Panc1 (cell line): Measurements from ENCODE around the gene OR2B2. TPM values are rescaled to one million over a fixed set of nuclear protein-coding genes. Genes with fewer than 3 reads are reported as not detected.
A peak's percentile ranks its signal among the peaks of the same experiment; 100 is the strongest.

Source experiments
- ATAC-seq: fragments of 200-7000 bp; cut with Tn5 transposase; 2 replicates; pipeline ENCODE4 v1.9.1; 2020; ENCODE audit warnings: mild to moderate bottlenecking, moderate library complexity
- BruUV-seq: library from RNA; stranded (reverse); fragments of 400-500 nt; replicated peaks from 2 replicates; lab custom pipeline; 2021; lab: Mats Ljungman, UMichigan
- CTCF ChIA-PET: fragments of 300-600 bp; sonication (Branson Sonifier 250); formaldehyde crosslinking; loops from one replicate; lab custom pipeline; 2022; ENCODE audit warnings: antibody characterized with exemption; lab: Charles Lee
- POLR2A ChIA-PET: fragments of 300-600 bp; sonication (Branson Sonifier 250); formaldehyde crosslinking; loops from one replicate; lab custom pipeline; 2022; ENCODE audit warnings: antibody characterized with exemption; lab: Charles Lee
- DNase-seq: peaks from one replicate; pipeline ENCODE4 v3.0.0-alpha.2; 2010; ENCODE audit warnings: low read depth, low spot score
- H3K27ac ChIP-seq: 2 replicates; pipeline ENCODE4 v1.5.1; 2011; ENCODE audit warnings: mild to moderate bottlenecking, low read length, inconsistent platforms
- H3K27me3 ChIP-seq: fragments of 200-500 bp; sonication (Bioruptor generic); 2 replicates; pipeline ENCODE4 v1.6.0; 2014; ENCODE audit warnings: low read length, inconsistent platforms; ENCODE audit not compliant: control insufficient read depth, insufficient read depth
- H3K36me3 ChIP-seq: fragments of 200-500 bp; sonication (Bioruptor generic); 2 replicates; pipeline ENCODE4 v1.5.1; 2014; ENCODE audit warnings: inconsistent platforms, mild to moderate bottlenecking, low read length, moderate library complexity; ENCODE audit not compliant: control insufficient read depth, insufficient read depth
- H3K4me1 ChIP-seq: 2 replicates; pipeline ENCODE4 v1.5.1; 2011; ENCODE audit warnings: inconsistent platforms, mild to moderate bottlenecking, low read length, moderate library complexity; ENCODE audit not compliant: control insufficient read depth, insufficient read depth
- H3K4me3 ChIP-seq, 2 experiments: 2 replicates each; pipeline ENCODE4 v1.5.1; 2011 to 2012; ENCODE audit warnings: low read depth in 2 of 2, low read length in 2 of 2, mild to moderate bottlenecking in 2 of 2, inconsistent platforms in 1 of 2, moderate library complexity in 1 of 2
- H3K9me3 ChIP-seq: fragments of 200-500 bp; sonication (Bioruptor generic); 2 replicates; pipeline ENCODE4 v1.5.1; 2014; ENCODE audit warnings: low read depth, mild to moderate bottlenecking, inconsistent platforms, low read length, moderate library complexity; ENCODE audit not compliant: control insufficient read depth, insufficient read depth
- POLR2AphosphoS5 ChIP-seq: IDR thresholded peaks from 2 replicates; pipeline ENCODE4 v1.6.1; 2012; ENCODE audit warnings: mild to moderate bottlenecking, low read depth, low read length, moderate library complexity
- REST ChIP-seq, 2 experiments: IDR thresholded peaks; 2 replicates each; pipeline ENCODE4 v1.6.1; 2011 to 2012; ENCODE audit warnings: low read depth in 2 of 2, control low read depth in 1 of 2, low read length in 1 of 2, mild to moderate bottlenecking in 1 of 2, moderate library complexity in 1 of 2; ENCODE audit not compliant: insufficient read depth in 1 of 2
- SIN3A ChIP-seq: IDR thresholded peaks from 2 replicates; pipeline ENCODE4 v1.6.1; 2012; ENCODE audit warnings: low read depth, mild to moderate bottlenecking, low read length, moderate library complexity, borderline replicate concordance; ENCODE audit not compliant: insufficient read depth
- TCF7L2 ChIP-seq: IDR thresholded peaks from 2 replicates; pipeline ENCODE4 v1.6.1; 2011; ENCODE audit warnings: mild to moderate bottlenecking, low read depth, low read length, inconsistent platforms
- in situ Hi-C: cut with HindIII; loops from 2 replicates; pipeline ENCODE4 v1.10.0; 2016; ENCODE audit warnings: low sequenced_read_pairs, low pct_unique_long_range_greater_than_20kb
- intact Hi-C: fragments of 100-400 bp; cut with micrococcal nuclease; formaldehyde crosslinking; loops from one replicate; pipeline ENCODE4 v1.10.0; 2022; ENCODE audit not compliant: unreplicated experiment
- total RNA-seq: library from RNA; stranded (reverse); gene quantifications from one replicate; pipeline ENCODE4 v1.2.1, GENCODE V29; 2021; ENCODE audit not compliant: unreplicated experiment
- TF ChIP-seq, protein P1 (sequence below): fragments of 450-650 bp; IDR thresholded peaks from 2 replicates; pipeline ENCODE4 v1.5.1; 2017; ENCODE audit warnings: mild to moderate bottlenecking

OR2B2 gene
- total RNA-seq, 1 experiment from 2014 or later: not detected

DNA sequence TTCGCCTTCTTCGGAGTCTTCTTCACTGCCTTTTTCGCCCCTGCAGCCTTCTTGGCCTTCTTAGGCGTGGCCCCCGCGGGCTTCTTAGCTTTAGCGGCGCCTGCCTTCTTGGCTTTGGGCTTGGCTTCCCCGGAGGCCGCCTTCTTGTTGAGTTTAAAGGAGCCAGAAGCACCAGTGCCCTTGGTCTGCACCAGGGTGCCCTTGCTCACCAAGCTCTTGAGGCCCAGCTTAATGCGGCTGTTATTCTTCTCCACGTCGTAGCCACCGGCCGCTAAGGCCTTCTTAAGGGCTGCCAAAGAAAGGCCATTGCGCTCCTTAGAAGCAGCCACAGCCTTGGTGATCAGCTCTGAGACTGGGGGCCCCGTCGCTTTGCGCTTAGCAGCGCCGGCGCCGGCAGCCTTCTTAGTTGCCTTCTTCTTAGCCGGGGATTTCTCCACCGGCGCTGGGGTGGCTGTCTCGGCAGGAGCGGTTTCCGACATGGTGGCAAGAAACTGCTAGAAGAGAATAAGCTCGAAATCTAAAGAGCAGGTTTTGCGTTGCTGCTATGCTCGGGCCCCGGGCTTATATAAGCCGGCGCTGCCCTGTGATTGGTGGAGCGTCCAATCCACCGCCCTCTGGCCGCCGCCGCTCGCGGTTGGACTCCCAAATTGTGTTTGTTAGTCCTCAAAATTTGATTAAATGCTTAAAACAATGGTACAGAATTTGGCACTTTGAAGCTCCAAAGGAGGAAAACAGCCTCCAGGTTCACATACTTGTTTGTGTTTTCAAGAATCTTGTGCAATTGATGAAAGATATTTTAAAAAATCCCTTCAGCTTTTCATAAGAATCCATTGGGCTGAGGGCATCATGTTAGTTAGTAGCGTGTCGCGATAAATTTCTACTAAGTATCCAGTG, 44.9 kb downstream of the OR2B2 start:
- ChIA-PET CTCF (interaction anchor here (0.6 to 0.7 kb wide), 2 partner anchors 30 to 561 kb away, joined by 3 to 5 read pairs; no protein-coding TSS in a partner anchor), POLR2A (interaction anchor here (0.6 to 6.1 kb wide), 16 partner anchors 17 to 1836 kb away, joined by 3 to 95 read pairs (median 4); a partner anchor contains a TSS)
- peak; percentile 68 for ATAC-seq
- peak; percentile 79 for DNase-seq
- peaks cover 27% of the 10 kb centered on the region for H3K4me1 ChIP-seq
- TSS peak; percentile 98 for BruUV-seq
- H3K27me3 ChIP-seq: no peaks in the 10 kb centered on the region
- intact Hi-C loops (loop anchor here (2.0 kb wide), 2 partner anchors 30 to 52 kb away; a partner anchor contains a TSS), in situ Hi-C loops (loop anchor here (5.0 kb wide), 1 partner anchor 45 kb away; a partner anchor contains a TSS)
- H3K9me3 ChIP-seq: no peaks in the 10 kb centered on the region
- peak; percentile 90 for TF ChIP-seq TCF7L2
- TF ChIP-seq POLR2AphosphoS5: peak; percentile 97
- TF ChIP-seq REST (IDR thresholded peaks at IDR 0.05; ENCODE audit: insufficient read depth in 1 of 2, low read depth in 2 of 2, low read length in 1 of 2): no peak
- TF ChIP-seq, protein P1, sequence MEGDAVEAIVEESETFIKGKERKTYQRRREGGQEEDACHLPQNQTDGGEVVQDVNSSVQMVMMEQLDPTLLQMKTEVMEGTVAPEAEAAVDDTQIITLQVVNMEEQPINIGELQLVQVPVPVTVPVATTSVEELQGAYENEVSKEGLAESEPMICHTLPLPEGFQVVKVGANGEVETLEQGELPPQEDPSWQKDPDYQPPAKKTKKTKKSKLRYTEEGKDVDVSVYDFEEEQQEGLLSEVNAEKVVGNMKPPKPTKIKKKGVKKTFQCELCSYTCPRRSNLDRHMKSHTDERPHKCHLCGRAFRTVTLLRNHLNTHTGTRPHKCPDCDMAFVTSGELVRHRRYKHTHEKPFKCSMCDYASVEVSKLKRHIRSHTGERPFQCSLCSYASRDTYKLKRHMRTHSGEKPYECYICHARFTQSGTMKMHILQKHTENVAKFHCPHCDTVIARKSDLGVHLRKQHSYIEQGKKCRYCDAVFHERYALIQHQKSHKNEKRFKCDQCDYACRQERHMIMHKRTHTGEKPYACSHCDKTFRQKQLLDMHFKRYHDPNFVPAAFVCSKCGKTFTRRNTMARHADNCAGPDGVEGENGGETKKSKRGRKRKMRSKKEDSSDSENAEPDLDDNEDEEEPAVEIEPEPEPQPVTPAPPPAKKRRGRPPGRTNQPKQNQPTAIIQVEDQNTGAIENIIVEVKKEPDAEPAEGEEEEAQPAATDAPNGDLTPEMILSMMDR: no peak
- TF ChIP-seq SIN3A: peak; percentile 93; the same call in 1 of the 2 replicates
- H3K36me3 ChIP-seq: no peaks in the 10 kb centered on the region
- H3K27ac ChIP-seq: peak overlapping the region; percentile 98
- peak overlapping the region; percentile 65 to 82 for H3K4me3 ChIP-seq

DNA sequence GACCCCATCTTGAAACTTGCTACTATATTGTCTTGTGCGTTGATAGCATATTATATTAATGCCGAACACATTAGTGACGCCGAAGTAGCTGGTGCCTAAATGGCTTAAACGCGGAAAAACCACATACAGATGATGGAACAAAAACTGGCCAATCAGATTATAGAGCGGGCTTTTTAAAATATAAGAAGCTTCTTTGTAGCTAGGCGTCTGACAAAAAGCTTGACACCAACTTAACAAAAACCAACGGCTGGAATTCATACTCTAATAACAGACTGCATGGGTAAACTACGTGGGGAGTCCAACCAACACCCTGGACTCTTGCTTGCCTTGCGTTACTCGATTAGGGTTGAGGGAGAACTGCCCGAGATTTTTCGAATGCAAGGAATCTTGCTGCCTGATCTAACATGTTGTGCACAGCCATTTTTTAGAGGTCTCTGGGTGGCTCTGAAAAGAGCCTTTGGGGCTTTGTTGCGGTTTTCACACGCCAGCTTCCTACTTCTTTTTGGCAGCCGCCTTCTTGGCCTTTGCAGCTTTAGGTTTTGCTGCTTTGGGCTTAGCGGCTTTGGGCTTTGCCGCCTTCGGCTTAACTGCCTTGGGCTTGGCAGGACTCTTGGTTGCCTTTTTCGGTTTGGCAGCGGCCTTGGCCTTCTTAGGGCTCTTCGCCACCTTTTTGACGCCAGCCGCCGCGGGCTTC, 45.7 kb downstream of the OR2B2 start:
- Histone ChIP-seq H3K27me3 (no peaks in the 10 kb centered on the region), H3K9me3 (no peaks in the 10 kb centered on the region), H3K4me1 (peaks cover 25% of the 10 kb centered on the region), H3K36me3 (no peaks in the 10 kb centered on the region), H3K4me3 (peak overlapping the region; percentile 65 to 82), H3K27ac (peak overlapping the region; percentile 98)
- CTCF ChIA-PET: interaction anchor here (0.6 kb wide), 1 partner anchor 30 kb away, joined by 3 read pairs; no protein-coding TSS in a partner anchor
- BruUV-seq: no TSS peak
- DNase-seq (peak; percentile 78), ATAC-seq (peak; percentile 40)
- in situ Hi-C loops (loop anchor here (5.0 kb wide), 1 partner anchor 44 kb away; a partner anchor contains a TSS), intact Hi-C loops (loop anchor here (2.0 kb wide), 2 partner anchors 30 to 52 kb away; a partner anchor contains a TSS)
- POLR2A ChIA-PET: interaction anchor here (0.6 to 6.1 kb wide), 16 partner anchors 17 to 1650 kb away, joined by 3 to 95 read pairs (median 5); a partner anchor contains a TSS
- TF ChIP-seq TCF7L2 (no peak), SIN3A (peak; percentile 96; the same call in 1 of the 2 replicates), POLR2AphosphoS5 (peak; percentile 99), REST (IDR thresholded peaks at IDR 0.05; ENCODE audit: insufficient read depth in 1 of 2, low read depth in 2 of 2, low read length in 1 of 2) (no peak)
- TF ChIP-seq, protein P1: no peak
